Fibroblast of skin of abdomen (primary cell): ENCODE data around the gene EXOC3.
A peak's percentile ranks its signal among the peaks of the same experiment; 100 is the strongest.

Source experiments
- DNase-seq: peaks from one replicate; pipeline ENCODE4 v3.0.0-alpha.2; 2013

The EXOC3 gene

GRCh38 chr5:440401-441201 lies 2.4 kb upstream of the EXOC3 start:
- no peak for DNase-seq

DNA sequence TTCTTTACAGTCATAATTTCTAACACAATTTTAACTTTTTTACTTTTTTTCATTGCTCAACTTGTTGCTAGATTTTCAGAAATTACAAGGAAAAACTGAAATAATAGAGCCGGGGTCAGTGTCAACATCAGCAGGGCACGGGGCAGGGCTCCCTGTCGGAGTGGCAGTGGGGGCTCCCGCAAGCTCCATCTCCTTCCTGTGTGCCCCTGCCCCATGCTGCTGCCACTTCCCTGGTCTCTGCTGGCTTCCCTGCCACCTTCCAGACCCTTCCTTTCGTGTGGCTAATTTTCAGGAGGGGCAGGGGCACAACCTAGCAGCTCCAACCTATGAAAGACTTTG lies 1.0 kb upstream of the EXOC3 start:
- no peak for DNase-seq

GRCh38 chr5:443239-444151 lies 519 bp downstream of the EXOC3 start:
- no peak for DNase-seq

GRCh38 chr5:444226-444625 lies 1.2 kb downstream of the EXOC3 start:
- DNase-seq, result no peak

GRCh38 chr5:445591-445990 lies 2.6 kb downstream of the EXOC3 start:
- no peak for DNase-seq

DNA sequence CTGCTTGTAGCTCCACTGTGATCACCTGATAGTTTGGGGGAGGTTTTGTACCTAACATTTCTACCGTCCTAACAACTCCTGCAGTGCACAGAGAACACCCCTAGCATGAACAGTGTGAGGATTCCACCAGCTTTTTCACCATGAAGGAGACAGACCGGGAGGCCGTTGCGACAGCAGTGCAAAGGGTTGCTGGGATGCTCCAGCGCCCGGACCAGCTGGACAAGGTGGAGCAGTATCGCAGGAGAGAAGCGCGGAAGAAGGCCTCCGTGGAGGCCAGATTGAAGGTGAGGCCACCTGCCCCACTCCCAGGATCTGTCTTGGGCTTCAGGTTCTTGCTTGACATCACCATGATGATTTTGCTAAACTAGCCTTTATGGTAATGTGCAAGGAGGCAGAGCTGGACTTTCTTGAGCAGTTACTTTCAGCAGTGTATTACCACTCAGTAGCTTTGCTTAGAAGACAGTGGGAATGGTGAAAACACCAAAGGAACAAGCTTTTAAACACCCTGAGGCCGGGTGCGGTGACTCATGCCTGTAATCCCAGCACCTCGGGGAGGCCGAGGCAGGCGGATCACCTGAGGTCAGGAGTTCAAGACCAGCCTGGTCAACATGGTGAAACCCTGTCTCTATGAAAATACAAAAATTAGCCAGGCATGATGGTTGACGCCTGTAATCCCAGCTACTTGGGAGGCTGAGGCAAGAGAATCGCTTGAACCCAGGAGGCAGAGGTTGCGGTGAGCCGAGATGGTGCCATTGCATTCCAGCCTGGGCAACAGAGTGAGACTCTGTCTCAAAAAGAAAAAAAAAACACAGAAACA lies 3.3 kb downstream of the EXOC3 start:
- no peak for DNase-seq

- peak; percentile 14 for DNase-seq
Measured at GRCh38 chr5:446883-447263, 3.9 kb downstream of the EXOC3 start.

DNA sequence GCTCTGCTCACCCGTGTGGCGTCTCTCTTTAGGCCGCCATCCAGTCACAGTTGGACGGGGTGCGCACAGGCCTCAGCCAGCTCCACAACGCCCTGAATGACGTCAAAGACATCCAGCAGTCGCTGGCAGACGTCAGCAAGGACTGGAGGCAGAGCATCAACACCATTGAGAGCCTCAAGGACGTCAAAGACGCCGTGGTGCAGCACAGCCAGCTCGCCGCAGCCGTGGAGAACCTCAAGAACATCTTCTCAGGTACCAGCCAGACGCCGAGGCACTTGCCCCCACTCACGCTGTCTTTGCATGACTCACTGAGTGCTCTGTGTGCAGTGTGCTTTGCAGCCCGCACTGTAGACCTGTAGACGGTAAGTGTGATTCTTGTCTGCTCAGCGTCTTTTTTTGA lies 4.5 kb downstream of the EXOC3 start:
- DNase-seq, result no peak

GRCh38 chr5:448061-448765 lies 5.2 kb downstream of the EXOC3 start:
- DNase-seq, result no peak

- DNase-seq, result no peak
Measured at GRCh38 chr5:448766-449090, 5.8 kb downstream of the EXOC3 start.

GRCh38 chr5:449151-449550 lies 6.2 kb downstream of the EXOC3 start:
- no peak for DNase-seq

DNA sequence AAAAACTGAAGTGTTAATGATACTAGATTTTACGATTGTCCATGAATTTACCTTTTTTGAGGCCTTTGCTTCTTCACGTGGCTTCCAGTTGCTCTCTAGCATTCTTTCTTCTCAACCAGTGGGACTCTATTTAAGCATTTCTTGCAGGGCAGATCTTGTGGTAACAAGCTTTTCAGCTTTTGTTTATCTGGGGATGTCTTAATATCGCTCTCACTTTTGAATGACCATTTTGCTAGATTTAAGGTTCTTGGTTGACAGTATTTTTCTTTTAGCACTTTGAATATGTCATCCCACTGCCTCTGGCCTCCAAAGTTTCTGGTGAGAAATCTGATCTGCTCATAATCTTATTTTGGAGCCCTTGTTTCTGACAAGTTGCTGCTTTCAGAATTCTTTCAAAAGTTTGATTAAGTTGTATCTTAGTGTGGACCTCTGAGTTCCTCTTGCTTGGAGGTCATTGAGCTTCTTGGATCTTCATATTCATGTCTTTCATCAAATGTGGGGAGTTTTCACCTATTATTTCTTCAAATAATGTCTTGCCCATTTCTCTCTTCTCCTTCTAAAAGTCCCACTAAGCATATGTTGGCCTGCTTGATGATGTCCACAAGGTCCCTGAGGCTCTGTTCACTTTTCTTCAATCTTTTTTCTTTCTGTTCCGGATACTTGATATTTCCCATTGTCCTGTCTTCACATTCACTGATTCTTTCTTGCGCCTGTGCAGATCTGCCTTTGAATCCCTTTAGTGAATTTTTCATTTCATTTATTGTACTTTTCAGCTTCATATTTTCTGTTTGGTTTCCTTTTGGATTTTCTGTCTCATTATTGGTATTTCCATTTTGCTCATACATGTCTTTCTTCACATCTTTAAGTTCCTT lies 8.8 kb downstream of the EXOC3 start:
- DNase-seq, result no peak

- DNase-seq, result no peak
Measured at GRCh38 chr5:452978-453710, 10.2 kb downstream of the EXOC3 start.

GRCh38 chr5:453725-454481 lies 10.9 kb downstream of the EXOC3 start:
- no peak for DNase-seq

DNA sequence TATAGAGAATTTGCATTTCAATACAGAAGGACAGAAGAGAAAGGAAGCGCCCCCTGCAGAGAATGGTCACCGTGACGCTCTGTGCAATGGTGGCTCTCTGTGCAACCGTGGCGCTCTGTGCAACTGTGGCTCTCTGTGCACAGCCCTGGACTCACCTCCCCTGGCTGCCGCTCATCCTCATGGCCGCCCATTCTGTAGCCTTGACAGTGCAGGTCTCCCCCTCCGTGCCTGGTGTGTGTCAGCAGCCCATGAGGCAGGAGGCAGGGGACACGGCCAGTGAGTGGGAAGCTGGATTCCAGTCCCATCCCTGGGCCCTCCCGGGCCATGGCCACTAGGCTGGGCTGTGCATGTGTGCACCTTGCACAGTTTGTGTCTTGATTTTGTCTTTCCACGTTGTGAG lies 12.0 kb downstream of the EXOC3 start:
- no peak for DNase-seq

DNA sequence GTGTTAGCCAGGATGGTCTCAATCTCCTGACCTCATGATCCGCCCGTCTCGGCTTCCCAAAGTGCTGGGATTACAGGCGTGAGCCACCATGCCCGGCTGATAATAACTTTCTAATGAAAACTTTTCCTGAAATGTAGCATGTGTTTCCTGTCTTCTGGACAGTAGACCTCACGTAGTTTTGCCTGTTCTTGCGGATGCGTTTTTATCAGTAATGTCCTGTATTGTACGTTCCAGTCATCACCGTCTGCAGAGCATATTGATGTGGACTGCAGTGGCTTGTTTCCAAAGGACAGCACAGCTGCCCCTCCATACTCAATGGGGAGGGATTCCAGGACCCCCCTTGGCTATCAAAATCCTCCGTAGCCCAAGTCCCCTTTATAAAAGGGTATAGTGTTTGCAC lies 12.8 kb downstream of the EXOC3 start:
- DNase-seq, result no peak

DNA sequence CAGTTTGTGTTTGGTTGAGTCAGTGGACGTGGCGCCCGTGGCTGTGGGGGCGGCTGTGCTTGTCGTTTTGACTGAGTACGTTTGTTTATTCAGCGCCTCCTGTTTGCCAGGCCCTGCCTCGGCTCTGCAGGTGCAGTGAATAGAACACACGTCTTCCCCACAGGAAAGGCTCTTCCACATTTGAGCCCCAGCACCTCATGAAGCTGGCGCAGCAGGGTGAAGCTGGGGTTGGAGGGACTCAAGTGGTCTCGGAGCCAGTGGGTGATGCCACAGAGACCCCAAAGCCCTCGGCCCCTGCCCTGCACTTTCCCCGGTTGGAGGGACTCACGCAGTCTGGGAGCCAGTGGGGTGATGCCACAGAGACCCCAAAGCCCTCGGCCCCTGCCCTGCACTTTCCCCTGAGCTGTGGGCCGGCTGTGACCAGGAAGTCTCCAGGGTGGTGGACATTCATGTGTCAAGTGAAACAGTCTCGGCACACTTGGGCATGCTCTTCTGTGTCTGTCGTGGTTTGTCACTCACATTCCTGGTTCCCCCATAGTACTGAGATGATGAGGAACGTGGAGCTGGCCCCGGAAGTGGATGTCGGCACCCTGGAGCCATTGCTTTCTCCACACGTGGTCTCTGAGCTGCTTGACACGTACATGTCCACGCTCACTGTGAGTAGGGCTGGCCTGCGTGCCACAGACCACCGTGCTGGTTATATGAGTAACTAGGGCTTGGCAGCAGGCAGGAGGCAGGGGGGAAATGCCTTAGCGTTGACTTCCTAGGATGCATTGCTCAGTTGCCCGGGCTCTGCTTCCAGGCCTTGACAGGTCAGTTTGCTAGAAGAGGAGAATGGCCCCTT lies 13.6 kb downstream of the EXOC3 start:
- no peak for DNase-seq

DNA sequence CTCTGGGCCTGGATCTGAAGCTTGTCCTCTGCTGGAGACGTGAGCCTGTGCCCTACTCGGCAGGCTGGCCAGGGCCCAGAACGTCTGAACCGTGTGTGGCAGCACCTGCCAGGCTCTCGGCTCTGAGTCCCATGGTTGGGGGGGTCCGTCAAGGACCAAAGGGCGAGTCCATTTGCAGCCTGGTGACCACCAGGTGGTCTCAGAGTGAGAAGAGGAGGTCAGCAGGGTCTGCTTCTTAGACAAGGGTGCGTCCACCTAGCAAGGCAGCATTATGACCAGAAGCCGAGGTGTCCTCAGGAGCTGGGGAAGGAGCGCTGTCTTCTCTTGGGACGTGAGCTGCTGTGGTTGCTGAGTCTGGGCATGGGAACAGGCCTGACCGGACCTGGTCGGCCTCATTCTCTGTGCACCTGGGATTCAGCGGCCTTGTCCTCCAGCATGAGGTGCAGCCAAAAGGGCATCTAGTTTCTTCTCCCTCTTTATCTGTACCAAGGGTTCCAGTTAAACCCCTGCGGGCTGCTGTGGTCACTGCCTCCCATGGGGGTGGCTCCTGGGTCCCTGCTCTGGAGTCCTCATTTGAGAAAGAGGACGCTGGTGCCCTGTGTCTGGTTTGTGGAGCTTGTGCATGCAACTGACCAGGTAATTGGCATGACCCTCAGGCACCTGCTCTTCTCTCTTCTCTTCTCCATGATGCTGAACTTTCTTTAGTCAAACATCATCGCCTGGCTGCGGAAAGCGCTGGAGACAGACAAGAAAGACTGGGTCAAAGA lies 14.4 kb downstream of the EXOC3 start:
- DNase-seq, result no peak
